Activated CD8-positive, alpha-beta T cell treated with anti-CD3 and anti-CD28 coated beads, Interleukin-2, amount 10 ng/mL, durations not matched to agents 7 days and 5 days (primary cell): Measurements from ENCODE around the gene RFX1. TPM values are rescaled to one million over a fixed set of nuclear protein-coding genes. Genes with fewer than 3 reads are reported as not detected.
"Not testable (repeated sequence)": the region's sequence is repeated elsewhere in the genome, so short reads cannot be mapped to it uniquely, and the experiment has no call there.

ENCODE experiments used
- ATAC-seq: fragments of 150-1000 bp; cut with Tn5 transposase; one replicate; pipeline ENCODE4 v1.10.0; 2021; ENCODE audit warnings: moderate library complexity
- CTCF ChIA-PET: fragments of 350-600 bp; sonication (Branson Sonifier 250); formaldehyde crosslinking; loops from one replicate; lab custom pipeline; 2021; ENCODE audit warnings: antibody characterized with exemption; lab: Charles Lee
- POLR2A ChIA-PET: fragments of 350-600 bp; sonication (Branson Sonifier 250); formaldehyde crosslinking; loops from one replicate; lab custom pipeline; 2021; ENCODE audit warnings: antibody characterized with exemption; lab: Charles Lee
- DNase-seq: peaks from one replicate; pipeline ENCODE4 v3.0.0-alpha.2; 2020
- H3K27ac Mint-ChIP-seq: one replicate; pipeline ENCODE4 v1.8.0; 2021; ENCODE audit warnings: mild to moderate bottlenecking, mixed read lengths
- H3K27me3 Mint-ChIP-seq: one replicate; pipeline ENCODE4 v1.8.0; 2021; ENCODE audit warnings: low read depth, mixed read lengths
- H3K36me3 Mint-ChIP-seq: one replicate; pipeline ENCODE4 v1.8.0; 2021; ENCODE audit warnings: low read depth, mixed read lengths
- H3K4me1 Mint-ChIP-seq: one replicate; pipeline ENCODE4 v1.8.0; 2021; ENCODE audit warnings: low read depth, mixed read lengths
- H3K4me3 Mint-ChIP-seq: one replicate; pipeline ENCODE4 v1.8.0; 2021; ENCODE audit warnings: mild to moderate bottlenecking, mixed read lengths
- H3K9me3 Mint-ChIP-seq: one replicate; pipeline ENCODE4 v1.8.0; 2022; ENCODE audit warnings: mixed read lengths; ENCODE audit not compliant: insufficient read depth
- total RNA-seq, 2 experiments: library from RNA; stranded (reverse); gene quantifications; one replicate each; pipeline ENCODE4 v1.2.3, GENCODE V29; 2021

The RFX1 gene
- total RNA-seq, result 10 to 100 TPM; 15.9 to 17.7 TPM

- peak; percentile 100 for DNase-seq
- ChIA-PET POLR2A (interaction anchor here (0.6 to 5.9 kb wide), 11 partner anchors 14 to 126 kb away, joined by 3 to 56 read pairs (median 5); partner anchors contain the start of genes DCAF15 and IL27RA), CTCF (interaction anchor here (1.0 to 2.6 kb wide), 5 partner anchors 19 to 131 kb away, joined by 3 to 11 read pairs (median 4); partner anchors contain the start of gene IL27RA)
- Mint-ChIP-seq H3K27ac (peak within 1 kb of the TSS; percentile 98), H3K4me1 (peaks cover 43% of the 10 kb centered on the region), H3K36me3 (peaks cover 3% of the 10 kb centered on the region), H3K4me3 (peak within 1 kb of the TSS; percentile 88), H3K27me3 (no peaks in the 10 kb centered on the region), H3K9me3 (no peaks in the 10 kb centered on the region)
- peak; percentile 80 for ATAC-seq
Observed at GRCh38 chr19:14006085-14006765, at the start of gene RFX1. Gene RFX1, minus strand, starts transcription at chr19:14006320. Its CDS starts 12,477 bp downstream, at chr19:13993843.

- Mint-ChIP-seq H3K27me3 (peaks cover 36% of the 10 kb centered on the region), H3K36me3 (peaks cover 23% of the 10 kb centered on the region), H3K9me3 (no peaks in the 10 kb centered on the region), H3K4me1 (peaks cover 16% of the 10 kb centered on the region), H3K27ac (no peak overlapping the region), H3K4me3 (no peak overlapping the region)
- CTCF ChIA-PET, result interaction anchor here (6.5 kb wide), 1 partner anchor 16 kb away, joined by 87 read pairs; the partner anchor contains the start of gene MISP3
- POLR2A ChIA-PET, result no interaction called here
- no peak for ATAC-seq
- DNase-seq, result no peak
Observed at GRCh38 chr19:14055396-14055795, 49.3 kb upstream of the RFX1 start.

GRCh38 chr19:14054721-14055120, 48.6 kb upstream of the RFX1 start:
- Mint-ChIP-seq H3K4me1 (peaks cover 16% of the 10 kb centered on the region), H3K27ac (no peak overlapping the region), H3K9me3 (no peaks in the 10 kb centered on the region), H3K27me3 (peaks cover 30% of the 10 kb centered on the region), H3K36me3 (peaks cover 27% of the 10 kb centered on the region), H3K4me3 (no peak overlapping the region)
- ATAC-seq (no peak), DNase-seq (no peak)
- ChIA-PET POLR2A (no interaction called here), CTCF (interaction anchor here (1.0 kb wide), 1 partner anchor 17 kb away, joined by 3 read pairs; the partner anchor contains the start of gene MISP3)

GRCh38 chr19:14054099-14054498, 48.0 kb upstream of the RFX1 start:
- Mint-ChIP-seq H3K36me3 (peaks cover 30% of the 10 kb centered on the region), H3K27ac (no peak overlapping the region), H3K9me3 (no peaks in the 10 kb centered on the region), H3K4me1 (peaks cover 16% of the 10 kb centered on the region), H3K27me3 (peaks cover 27% of the 10 kb centered on the region), H3K4me3 (no peak overlapping the region)
- POLR2A ChIA-PET, result interaction anchor here (0.7 kb wide), 1 partner anchor 15 kb away, joined by 3 read pairs; no protein-coding TSS in a partner anchor
- CTCF ChIA-PET, result interaction anchor here (1.0 kb wide), 1 partner anchor 18 kb away, joined by 3 read pairs; the partner anchor contains the start of gene MISP3
- ATAC-seq (no peak), DNase-seq (no peak)

GRCh38 chr19:14053500-14053899, 47.4 kb upstream of the RFX1 start:
- no peak overlapping the region for H3K4me3 Mint-ChIP-seq
- H3K36me3 Mint-ChIP-seq, result peaks cover 35% of the 10 kb centered on the region
- H3K27me3 Mint-ChIP-seq, result peaks cover 21% of the 10 kb centered on the region
- ChIA-PET CTCF (interaction anchor here (0.9 to 1.3 kb wide), 4 partner anchors 18 to 83 kb away, joined by 4 to 5 read pairs (median 4); partner anchors contain the start of genes ASF1B, IL27RA and MISP3), POLR2A (interaction anchor here (0.7 to 1.5 kb wide), 2 partner anchors 14 to 22 kb away, joined by 3 to 6 read pairs; partner anchors contain the start of gene IL27RA)
- H3K4me1 Mint-ChIP-seq, result peaks cover 13% of the 10 kb centered on the region
- ATAC-seq, result no peak
- DNase-seq, result no peak
- H3K27ac Mint-ChIP-seq, result no peak overlapping the region
- H3K9me3 Mint-ChIP-seq, result no peaks in the 10 kb centered on the region

GRCh38 chr19:14053032-14053431, 46.9 kb upstream of the RFX1 start:
- ChIA-PET CTCF (interaction anchor here (0.8 to 1.3 kb wide), 8 partner anchors 10 to 174 kb away, joined by 3 to 5 read pairs (median 4); partner anchors contain the start of genes ASF1B, IL27RA and MISP3), POLR2A (interaction anchor here (0.7 to 1.5 kb wide), 3 partner anchors 10 to 84 kb away, joined by 3 to 6 read pairs (median 3); partner anchors contain the start of genes ASF1B and IL27RA)
- H3K9me3 Mint-ChIP-seq, result no peaks in the 10 kb centered on the region
- H3K4me3 Mint-ChIP-seq, result no peak overlapping the region
- peaks cover 17% of the 10 kb centered on the region for H3K27me3 Mint-ChIP-seq
- ATAC-seq (no peak), DNase-seq (no peak)
- peaks cover 39% of the 10 kb centered on the region for H3K36me3 Mint-ChIP-seq
- peaks cover 9% of the 10 kb centered on the region for H3K4me1 Mint-ChIP-seq
- no peak overlapping the region for H3K27ac Mint-ChIP-seq

GRCh38 chr19:14052470-14052869, 46.4 kb upstream of the RFX1 start:
- Mint-ChIP-seq H3K9me3 (no peaks in the 10 kb centered on the region), H3K27me3 (peaks cover 12% of the 10 kb centered on the region), H3K4me1 (peaks cover 5% of the 10 kb centered on the region), H3K36me3 (peaks cover 42% of the 10 kb centered on the region), H3K27ac (no peak overlapping the region), H3K4me3 (no peak overlapping the region)
- no peak for ATAC-seq
- ChIA-PET CTCF (interaction anchor here (0.8 to 1.3 kb wide), 6 partner anchors 9 to 173 kb away, joined by 3 to 5 read pairs (median 4); partner anchors contain the start of genes IL27RA and MISP3), POLR2A (interaction anchor here (0.7 to 1.5 kb wide), 3 partner anchors 9 to 84 kb away, joined by 3 to 6 read pairs (median 3); partner anchors contain the start of genes ASF1B and IL27RA)
- DNase-seq, result no peak

- no peak overlapping the region for H3K27ac Mint-ChIP-seq
Observed at GRCh38 chr19:14051980-14052379, 45.9 kb upstream of the RFX1 start.

GRCh38 chr19:14050961-14051360, 44.8 kb upstream of the RFX1 start:
- DNase-seq, H3K27me3 Mint-ChIP-seq, H3K4me1 Mint-ChIP-seq, H3K27ac Mint-ChIP-seq, H3K9me3 Mint-ChIP-seq, POLR2A ChIA-PET, ATAC-seq, H3K4me3 Mint-ChIP-seq: not testable (repeated sequence)
- peaks cover 53% of the 10 kb centered on the region for H3K36me3 Mint-ChIP-seq
- CTCF ChIA-PET, result interaction anchor here (4.3 kb wide), 1 partner anchor 9 kb away, joined by 36 read pairs; no protein-coding TSS in a partner anchor

More at GRCh38 chr19:14051980-14052379, 45.9 kb upstream of the RFX1 start:
- H3K4me1 Mint-ChIP-seq, result peaks cover 7% of the 10 kb centered on the region
- no peak for DNase-seq
- no peak for ATAC-seq
- H3K27me3 Mint-ChIP-seq, result peaks cover 9% of the 10 kb centered on the region
- H3K9me3 Mint-ChIP-seq, result no peaks in the 10 kb centered on the region
- ChIA-PET CTCF (interaction anchor here (1.0 to 4.3 kb wide), 2 partner anchors 8 to 17 kb away, joined by 3 to 36 read pairs; no protein-coding TSS in a partner anchor), POLR2A (no interaction called here)
- peaks cover 45% of the 10 kb centered on the region for H3K36me3 Mint-ChIP-seq
- H3K4me3 Mint-ChIP-seq, result no peak overlapping the region

GRCh38 chr19:14050512-14050911, 44.4 kb upstream of the RFX1 start:
- Mint-ChIP-seq H3K36me3 (peaks cover 55% of the 10 kb centered on the region), H3K27me3 (peaks cover 4% of the 10 kb centered on the region), H3K9me3 (no peaks in the 10 kb centered on the region), H3K4me1 (peaks cover 7% of the 10 kb centered on the region), H3K4me3 (no peak overlapping the region), H3K27ac (no peak overlapping the region)
- DNase-seq (no peak), ATAC-seq (no peak)
- ChIA-PET CTCF (interaction anchor here (4.3 kb wide), 1 partner anchor 9 kb away, joined by 36 read pairs; no protein-coding TSS in a partner anchor), POLR2A (no interaction called here)

- H3K27me3 Mint-ChIP-seq, result no peaks in the 10 kb centered on the region
- H3K27ac Mint-ChIP-seq, result no peak overlapping the region
- ATAC-seq (peak; percentile 71), DNase-seq (peak; percentile 78)
- POLR2A ChIA-PET, result interaction anchor here (0.6 to 1.1 kb wide), 2 partner anchors 17 to 465 kb away, joined by 6 to 8 read pairs; partner anchors contain the start of gene IL27RA
- H3K4me1 Mint-ChIP-seq, result peaks cover 7% of the 10 kb centered on the region
- H3K9me3 Mint-ChIP-seq, result no peaks in the 10 kb centered on the region
- H3K36me3 Mint-ChIP-seq, result peaks cover 58% of the 10 kb centered on the region
- CTCF ChIA-PET, result interaction anchor here (0.6 to 4.3 kb wide), 26 partner anchors 8 to 706 kb away, joined by 3 to 36 read pairs (median 4); partner anchors contain the start of genes IL27RA and MISP3
- H3K4me3 Mint-ChIP-seq, result no peak overlapping the region
Observed at GRCh38 chr19:14048443-14049153, 42.5 kb upstream of the RFX1 start.
